Peyer's patch (tissue), 4 donors: ENCODE data around the gene SLC5A9. TPM values are rescaled to one million over a fixed set of nuclear protein-coding genes. Genes with fewer than 3 reads are reported as not detected.

ENCODE experiments used
- DNase-seq, 3 donors: peaks; one replicate each; pipeline ENCODE4 v3.0.0-alpha.2; 2017 to 2019
- H3K27ac ChIP-seq, 4 donors: fragments of 200-600 bp; sonication (generic); one replicate each; pipeline ENCODE4 v1.5.1; 2016 to 2019
- H3K27me3 ChIP-seq, 2 donors: fragments of 200-600 bp; sonication (generic); one replicate each; pipeline ENCODE4 v1.5.1; 2019
- H3K36me3 ChIP-seq, 3 donors: fragments of 200-600 bp; sonication (generic); one replicate each; pipeline ENCODE4 v1.5.1; 2016 to 2019
- H3K4me1 ChIP-seq, 4 donors: fragments of 200-600 bp; sonication (generic); one replicate each; pipeline ENCODE4 v1.5.1; 2016 to 2019
- H3K4me3 ChIP-seq, 4 donors: fragments of 200-600 bp; sonication (generic); 1 replicate in 3 of 4; 2 replicates in 1 of 4; pipeline ENCODE4 v1.5.1; 2016 to 2019; ENCODE audit warnings: mild to moderate bottlenecking in 1 of 4
- H3K9me3 ChIP-seq, 4 donors: fragments of 200-600 bp; sonication (generic); one replicate each; pipeline ENCODE4 v1.5.1; 2016 to 2019; ENCODE audit warnings: mild to moderate bottlenecking in 1 of 4
- CTCF ChIP-seq, 6 experiments: fragments of 450-650 bp in 4 of 6; fragments of 200-600 bp in 2 of 6; sonication (generic) in 1 of 6; IDR thresholded peaks; one replicate each; pipeline ENCODE4 v1.5.1; 2017 to 2019; ENCODE audit warnings: antibody characterized with exemption in 6 of 6, mild to moderate bottlenecking in 3 of 6, moderate library complexity in 1 of 6
- POLR2A ChIP-seq, 2 donors: fragments of 450-650 bp; IDR thresholded peaks; one replicate each; pipeline ENCODE4 v1.5.1; 2017; ENCODE audit warnings: antibody characterized with exemption in 2 of 2, mild to moderate bottlenecking in 2 of 2, moderate library complexity in 2 of 2
- total RNA-seq, 4 donors: library from RNA; depleted of rRNA; stranded (reverse); fragments of >200 nt; gene quantifications; one replicate each; pipeline ENCODE4 v1.1.0, GENCODE V29; 2016

The SLC5A9 gene
- total RNA-seq, 4 donors from 2014 or later: 8.3 to 272 (median 210) TPM

- Histone ChIP-seq H3K36me3 (peaks cover 0 to 4% (median 0%) of the 10 kb centered on the region in 3 donors), H3K9me3 (no peaks in the 10 kb centered on the region), H3K27ac (peak overlapping the region in 3 of 4 donors; percentile 35 to 55 (median 49)), H3K4me3 (no peak overlapping the region), H3K27me3 (no peaks in the 10 kb centered on the region), H3K4me1 (peaks cover 0 to 31% (median 4%) of the 10 kb centered on the region in 4 donors)
- no peak for DNase-seq
- no peak for TF ChIP-seq POLR2A (IDR thresholded peaks at IDR 0.05)
- no peak for TF ChIP-seq CTCF (IDR thresholded peaks at IDR 0.05)
Observed at GRCh38 chr1:48245106-48245505, 22.6 kb downstream of the SLC5A9 start.

GRCh38 chr1:48246727-48247126, 24.2 kb downstream of the SLC5A9 start:
- Histone ChIP-seq H3K9me3 (no peaks in the 10 kb centered on the region), H3K4me3 (no peak overlapping the region), H3K27ac (peak overlapping the region in 3 of 4 donors; percentile 20 to 59 (median 56)), H3K36me3 (peaks cover 0 to 4% (median 0%) of the 10 kb centered on the region in 3 donors), H3K4me1 (peaks cover 0 to 40% (median 2%) of the 10 kb centered on the region in 4 donors), H3K27me3 (no peaks in the 10 kb centered on the region)
- peak in 2 of 3 donors; percentile 86 to 87 for DNase-seq
- TF ChIP-seq POLR2A (IDR thresholded peaks at IDR 0.05) (no peak), CTCF (IDR thresholded peaks at IDR 0.05) (no peak)

GRCh38 chr1:48248356-48248755, 25.8 kb downstream of the SLC5A9 start:
- peaks cover 0 to 44% (median 2%) of the 10 kb centered on the region in 4 donors for H3K4me1 ChIP-seq
- no peaks in the 10 kb centered on the region for H3K36me3 ChIP-seq
- DNase-seq: peak in 2 of 3 donors; percentile 72 to 75
- no peak overlapping the region for H3K4me3 ChIP-seq
- no peak for TF ChIP-seq CTCF (IDR thresholded peaks at IDR 0.05)
- TF ChIP-seq POLR2A (IDR thresholded peaks at IDR 0.05): no peak
- H3K27ac ChIP-seq: peak overlapping the region in 3 of 4 donors; percentile 32 to 79 (median 63)
- no peaks in the 10 kb centered on the region for H3K9me3 ChIP-seq
- H3K27me3 ChIP-seq: no peaks in the 10 kb centered on the region

GRCh38 chr1:48249868-48250267, 27.4 kb downstream of the SLC5A9 start:
- TF ChIP-seq CTCF (IDR thresholded peaks at IDR 0.05) (peak in 3 of 6 experiments; percentile 15 to 35 (median 24)), POLR2A (IDR thresholded peaks at IDR 0.05) (no peak)
- H3K27me3 ChIP-seq: no peaks in the 10 kb centered on the region
- peak overlapping the region in 2 of 4 donors; percentile 63 to 79 for H3K27ac ChIP-seq
- H3K4me3 ChIP-seq: no peak overlapping the region
- DNase-seq: no peak
- peaks cover 0 to 44% (median 2%) of the 10 kb centered on the region in 4 donors for H3K4me1 ChIP-seq
- H3K9me3 ChIP-seq: no peaks in the 10 kb centered on the region
- H3K36me3 ChIP-seq: no peaks in the 10 kb centered on the region

GRCh38 chr1:48250572-48250971, 28.1 kb downstream of the SLC5A9 start:
- peaks cover 0 to 43% (median 2%) of the 10 kb centered on the region in 4 donors for H3K4me1 ChIP-seq
- H3K27me3 ChIP-seq: no peaks in the 10 kb centered on the region
- no peak for TF ChIP-seq CTCF (IDR thresholded peaks at IDR 0.05)
- no peak for TF ChIP-seq POLR2A (IDR thresholded peaks at IDR 0.05)
- H3K27ac ChIP-seq: peak overlapping the region in 3 of 4 donors; percentile 30 to 79 (median 69)
- peak in 2 of 3 donors; percentile 85 to 90 for DNase-seq
- no peak overlapping the region for H3K4me3 ChIP-seq
- H3K36me3 ChIP-seq: no peaks in the 10 kb centered on the region
- no peaks in the 10 kb centered on the region for H3K9me3 ChIP-seq
